Smooth muscle cell of the pulmonary artery (primary cell): ENCODE results near the gene HCN4. TPM values are rescaled to one million over a fixed set of nuclear protein-coding genes. Genes with fewer than 3 reads are reported as not detected.

ENCODE experiments used
- total RNA-seq: library from RNA; depleted of rRNA; stranded (reverse); fragments of >200 nt; gene quantifications from 2 replicates; pipeline ENCODE4 v1.2.3, GENCODE V29; 2014

The HCN4 gene
- total RNA-seq = under 0.01 TPM in 1 of 2 replicates, not detected in the other

GRCh38 chr15:73368301-73369136 is at the start of gene HCN4:
TSS of gene HCN4 (minus strand) at chr15:73368958. CDS start at chr15:73368270, 688 bp downstream.

Other genes starting within 250 kb of the HCN4 start
- gene REC114, start 74.2 kb upstream of the HCN4 start, total RNA-seq = not detected in 2 replicates